GM12875 (cell line): ENCODE data around the gene CHRNA1.

Source experiments
- H3K4me3 ChIP-seq: one replicate; pipeline ENCODE4 v1.5.1; 2011; ENCODE audit warnings: low read depth, low read length, control low read depth
- CTCF ChIP-seq: IDR thresholded peaks from 2 replicates; pipeline ENCODE4 v1.5.1; 2011; ENCODE audit warnings: low read depth, mild to moderate bottlenecking, control low read depth, inconsistent platforms, low read length, moderate library complexity, borderline replicate concordance; ENCODE audit not compliant: insufficient read depth

Gene CHRNA1

DNA sequence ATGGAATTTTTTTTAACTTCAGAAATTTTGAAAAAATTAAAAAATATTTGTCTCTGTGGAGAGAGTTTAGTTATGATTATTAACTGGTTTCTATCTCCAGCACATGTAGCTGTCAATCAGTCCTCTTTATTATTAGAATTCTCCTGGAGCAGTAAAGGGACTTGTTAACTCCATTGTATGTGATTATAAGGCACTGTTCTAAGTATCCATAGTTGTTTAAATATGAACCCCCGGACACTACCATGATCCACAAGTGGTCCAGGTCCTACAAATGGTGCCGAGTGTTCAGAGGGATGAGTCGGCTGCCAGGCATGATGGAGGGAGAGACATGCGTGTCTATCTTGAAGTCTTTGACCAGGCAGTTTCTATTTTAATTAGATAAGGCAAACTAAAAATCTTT is 492 bp downstream of the CHRNA1 start:
- no peak overlapping the region for H3K4me3 ChIP-seq

GRCh38 chr2:174762464-174762863 is 1.8 kb downstream of the CHRNA1 start:
- TF ChIP-seq CTCF: no peak
- H3K4me3 ChIP-seq: no peak overlapping the region

More for the DNA sequence above, 492 bp downstream of the CHRNA1 start:
- TF ChIP-seq CTCF: no peak

- no peak overlapping the region for H3K4me3 ChIP-seq
- no peak for TF ChIP-seq CTCF
Measured at GRCh38 chr2:174761837-174762236, 2.4 kb downstream of the CHRNA1 start.

GRCh38 chr2:174760845-174761473 is 3.3 kb downstream of the CHRNA1 start:
- H3K4me3 ChIP-seq: no peak overlapping the region
- no peak for TF ChIP-seq CTCF

- H3K4me3 ChIP-seq: no peak overlapping the region
- TF ChIP-seq CTCF: no peak
Measured at GRCh38 chr2:174759381-174760065, 4.7 kb downstream of the CHRNA1 start.

DNA sequence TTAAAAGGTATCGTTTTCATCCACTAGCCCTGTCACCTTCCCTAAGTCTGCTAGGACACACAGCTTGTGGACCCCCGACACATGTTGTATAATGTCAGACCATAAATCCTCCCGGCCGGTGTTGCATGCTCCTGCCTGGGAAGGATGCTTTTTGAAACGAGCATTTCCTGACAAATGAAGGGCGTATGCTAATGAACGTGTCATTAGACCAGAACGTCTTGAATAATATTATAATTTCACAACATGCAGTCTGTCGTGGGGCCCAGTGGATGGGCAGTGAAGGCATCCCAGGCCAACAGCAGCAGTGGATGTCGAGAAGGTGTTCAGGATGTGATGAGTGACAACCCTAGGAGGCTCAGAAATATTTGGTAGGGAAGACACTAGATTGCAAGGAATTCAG is 7.5 kb downstream of the CHRNA1 start:
- no peak for TF ChIP-seq CTCF
- no peak overlapping the region for H3K4me3 ChIP-seq

DNA sequence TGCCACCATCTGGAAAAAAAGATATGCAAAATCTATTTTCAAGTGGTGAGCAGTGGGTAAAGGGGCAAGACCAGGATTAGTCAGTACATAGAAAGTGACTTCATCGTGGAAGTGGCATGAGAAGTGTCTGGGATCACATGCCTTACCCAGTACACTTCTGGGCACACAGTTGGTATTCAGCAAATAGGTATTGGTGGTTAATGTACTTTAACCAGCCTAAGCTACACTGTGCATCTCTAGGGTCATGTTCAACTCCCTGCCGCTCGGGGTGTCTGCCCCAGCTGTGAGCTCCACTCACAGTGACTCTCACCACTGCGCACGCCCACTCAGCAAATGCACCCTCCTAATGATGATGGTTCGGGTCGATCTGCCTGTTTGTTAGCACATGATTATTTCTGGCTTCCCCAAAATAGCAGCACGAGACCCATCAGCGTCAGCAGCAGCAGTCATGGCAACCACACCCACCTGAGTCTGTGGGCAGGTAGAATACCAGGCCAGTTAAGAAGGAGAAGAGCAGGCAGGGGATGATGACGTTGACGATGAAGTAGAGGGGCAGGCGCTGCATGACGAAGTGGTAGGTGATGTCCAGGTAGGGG is 11.1 kb downstream of the CHRNA1 start:
- no peak for TF ChIP-seq CTCF
- H3K4me3 ChIP-seq: no peak overlapping the region
